Smooth muscle cell (in vitro differentiated cells): ENCODE results near the gene RBBP8. TPM values are rescaled to one million over a fixed set of nuclear protein-coding genes. Genes with fewer than 3 reads are reported as not detected.

Source experiments
- DNase-seq: peaks from one replicate; lab custom pipeline; 2025; ENCODE audit not compliant: unreplicated experiment; lab: John Stamatoyannopoulos, UW
- H2AFZ ChIP-seq: fragments of 200-600 bp; sonication (generic); 2 replicates; pipeline ENCODE4 v1.6.0; 2016; ENCODE audit warnings: antibody characterized with exemption, low read depth, mild to moderate bottlenecking
- H3F3A ChIP-seq: fragments of 200-600 bp; sonication (generic); 2 replicates; pipeline ENCODE4 v1.6.0; 2017; ENCODE audit warnings: antibody characterized with exemption, low read depth
- H3K27ac ChIP-seq: fragments of 200-600 bp; sonication (generic); 2 replicates; pipeline ENCODE4 v1.5.1; 2016; ENCODE audit warnings: low read depth, mild to moderate bottlenecking
- H3K27me3 ChIP-seq: fragments of 200-600 bp; sonication (generic); 2 replicates; pipeline ENCODE4 v1.6.1; 2016; ENCODE audit warnings: low read depth, mild to moderate bottlenecking
- H3K36me3 ChIP-seq: fragments of 200-600 bp; sonication (generic); 2 replicates; pipeline ENCODE4 v1.5.1; 2016; ENCODE audit warnings: low read depth
- H3K4me1 ChIP-seq: fragments of 200-600 bp; sonication (generic); 2 replicates; pipeline ENCODE4 v1.5.1; 2016; ENCODE audit warnings: low read depth
- H3K4me2 ChIP-seq: fragments of 200-600 bp; sonication (generic); 2 replicates; pipeline ENCODE4 v1.6.0; 2016; ENCODE audit warnings: mild to moderate bottlenecking
- H3K4me3 ChIP-seq: fragments of 200-600 bp; sonication (generic); 2 replicates; pipeline ENCODE4 v1.5.1; 2016; ENCODE audit warnings: mild to moderate bottlenecking
- H3K79me2 ChIP-seq: fragments of 200-600 bp; sonication (generic); 2 replicates; pipeline ENCODE4 v1.6.0; 2016; ENCODE audit warnings: low read depth, mild to moderate bottlenecking
- H3K9ac ChIP-seq: fragments of 200-600 bp; sonication (generic); 2 replicates; pipeline ENCODE4 v1.6.0; 2016; ENCODE audit warnings: low read depth
- H3K9me3 ChIP-seq: fragments of 200-600 bp; sonication (generic); replicated peaks from 2 replicates; pipeline ENCODE4 v1.5.1; 2016; ENCODE audit warnings: low read depth
- H4K20me1 ChIP-seq: fragments of 200-600 bp; sonication (generic); 2 replicates; pipeline ENCODE4 v1.6.0; 2016; ENCODE audit warnings: low read depth
- WGBS: methylation state at CpG from one replicate; pipeline ENCODE4 v1.1.7; 2016; ENCODE audit warnings: low lambda C conversion rate; 5-methylcytosine and 5-hydroxymethylcytosine counted together
- polyA plus RNA-seq: library from polyadenylated mRNA; unstranded; fragments of >200 nt; fragmentation: Nextera tagmentation; extraction: Ambion mirVana; gene quantifications from 2 replicates; pipeline ENCODE4 v1.2.1, GENCODE V29; 2016
- total RNA-seq: library from RNA; depleted of rRNA; stranded (reverse); fragments of >200 nt; gene quantifications from 2 replicates; pipeline ENCODE4 v1.2.3, GENCODE V29; 2014
- TF ChIP-seq, protein P1 (sequence below): fragments of 200-600 bp; sonication (generic); IDR thresholded peaks from 2 replicates; pipeline ENCODE4 v1.5.1; 2017; ENCODE audit warnings: borderline replicate concordance, mild to moderate bottlenecking, antibody characterized with exemption; ENCODE audit not compliant: insufficient read depth, poor library complexity, severe bottlenecking

RBBP8 gene
- total and polyA plus RNA-seq, 2 experiments from 2014 or later, result 11.7 to 39.3 TPM

DNA sequence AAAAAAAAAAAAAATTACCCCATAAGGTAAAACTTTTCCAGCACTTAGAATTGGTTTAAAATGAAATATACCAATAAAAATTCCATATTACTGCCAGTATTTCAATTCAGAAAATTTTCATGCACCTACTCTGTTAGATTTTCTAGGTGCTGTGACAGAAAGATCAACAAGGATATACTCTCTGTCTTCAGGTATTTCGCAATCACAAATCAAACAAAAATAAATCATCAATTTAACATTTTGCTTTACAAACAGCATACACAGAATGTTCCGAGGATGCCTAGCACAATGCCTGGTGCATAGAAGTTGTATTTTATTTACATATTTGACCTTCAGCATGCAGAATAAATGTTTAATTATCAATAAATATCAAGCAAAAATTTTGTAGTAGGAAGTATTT is 66.5 kb downstream of the RBBP8 start:
- Histone ChIP-seq H3K27me3 (no peaks in the 10 kb centered on the region), H4K20me1 (no peaks in the 10 kb centered on the region), H2AFZ (no peak overlapping the region), H3K9ac (no peak overlapping the region), H3K4me3 (no peak overlapping the region), H3K27ac (no peak overlapping the region), H3K79me2 (no peaks in the 10 kb centered on the region), H3K4me1 (no peaks in the 10 kb centered on the region), H3F3A (no peaks in the 10 kb centered on the region), H3K36me3 (no peaks in the 10 kb centered on the region), H3K9me3 (no peaks in the 10 kb centered on the region), H3K4me2 (no peak overlapping the region)
- TF ChIP-seq, protein P1, sequence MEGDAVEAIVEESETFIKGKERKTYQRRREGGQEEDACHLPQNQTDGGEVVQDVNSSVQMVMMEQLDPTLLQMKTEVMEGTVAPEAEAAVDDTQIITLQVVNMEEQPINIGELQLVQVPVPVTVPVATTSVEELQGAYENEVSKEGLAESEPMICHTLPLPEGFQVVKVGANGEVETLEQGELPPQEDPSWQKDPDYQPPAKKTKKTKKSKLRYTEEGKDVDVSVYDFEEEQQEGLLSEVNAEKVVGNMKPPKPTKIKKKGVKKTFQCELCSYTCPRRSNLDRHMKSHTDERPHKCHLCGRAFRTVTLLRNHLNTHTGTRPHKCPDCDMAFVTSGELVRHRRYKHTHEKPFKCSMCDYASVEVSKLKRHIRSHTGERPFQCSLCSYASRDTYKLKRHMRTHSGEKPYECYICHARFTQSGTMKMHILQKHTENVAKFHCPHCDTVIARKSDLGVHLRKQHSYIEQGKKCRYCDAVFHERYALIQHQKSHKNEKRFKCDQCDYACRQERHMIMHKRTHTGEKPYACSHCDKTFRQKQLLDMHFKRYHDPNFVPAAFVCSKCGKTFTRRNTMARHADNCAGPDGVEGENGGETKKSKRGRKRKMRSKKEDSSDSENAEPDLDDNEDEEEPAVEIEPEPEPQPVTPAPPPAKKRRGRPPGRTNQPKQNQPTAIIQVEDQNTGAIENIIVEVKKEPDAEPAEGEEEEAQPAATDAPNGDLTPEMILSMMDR, result no peak
- no peak for DNase-seq
- 96% methylated on average over 2 of the region's 2 CpGs for WGBS

DNA sequence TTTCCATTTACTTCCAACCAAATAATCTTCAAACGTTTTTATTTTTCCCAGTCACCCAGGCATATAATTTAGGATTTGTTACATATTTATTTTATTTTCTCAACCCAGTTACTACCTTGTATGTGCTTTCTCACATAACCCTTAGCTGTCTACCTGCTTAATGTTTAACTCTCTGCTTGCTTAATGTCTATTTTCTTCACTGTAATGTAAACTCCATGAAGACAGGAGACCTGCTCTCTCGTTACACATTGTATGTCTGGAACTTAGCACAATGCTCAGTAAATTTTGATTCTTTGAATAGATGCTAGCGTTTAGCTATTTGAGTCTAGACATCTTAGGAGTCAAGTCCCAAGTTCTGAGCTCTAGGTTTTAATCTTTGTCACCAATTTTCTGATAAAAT is 70.2 kb downstream of the RBBP8 start:
- no peak overlapping the region for H3K4me2 ChIP-seq
- 87% methylated on average over 3 of the region's 3 CpGs for WGBS

DNA sequence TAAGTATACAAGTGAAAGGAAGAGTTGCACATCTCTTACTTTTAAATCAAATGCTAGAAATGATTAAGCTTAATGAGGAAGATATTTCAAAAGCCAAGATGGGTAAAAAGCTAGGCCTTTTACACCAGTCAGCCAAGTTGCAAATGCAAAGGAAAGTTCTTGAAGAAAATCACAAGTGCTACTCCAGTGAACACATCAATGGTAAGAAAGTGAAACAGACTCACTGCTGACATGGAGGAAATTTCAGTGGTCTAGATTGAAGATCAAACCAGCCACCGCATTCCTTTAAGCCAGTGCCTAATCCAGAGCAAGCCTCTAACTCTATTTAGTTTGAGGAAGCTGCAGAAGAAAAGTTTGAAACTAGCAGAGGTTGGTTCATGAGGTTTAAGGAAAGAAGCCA is 79.1 kb downstream of the RBBP8 start:
- Histone ChIP-seq H3K4me3 (no peak overlapping the region), H3K9ac (no peak overlapping the region), H3K36me3 (no peaks in the 10 kb centered on the region), H3K4me2 (no peak overlapping the region), H3K4me1 (no peaks in the 10 kb centered on the region), H3K79me2 (no peaks in the 10 kb centered on the region), H3F3A (no peaks in the 10 kb centered on the region), H3K27me3 (no peaks in the 10 kb centered on the region), H4K20me1 (no peaks in the 10 kb centered on the region), H3K9me3 (no peaks in the 10 kb centered on the region), H2AFZ (no peak overlapping the region), H3K27ac (no peak overlapping the region)
- no peak for DNase-seq
- WGBS, result 35% methylated on average over 1 of the region's 1 CpG
- TF ChIP-seq, protein P1, result no peak

More for the DNA sequence above, 70.2 kb downstream of the RBBP8 start:
- Histone ChIP-seq H2AFZ (no peak overlapping the region), H3K9me3 (no peaks in the 10 kb centered on the region), H3F3A (no peaks in the 10 kb centered on the region), H3K4me1 (no peaks in the 10 kb centered on the region), H3K27ac (no peak overlapping the region), H3K4me3 (no peak overlapping the region), H4K20me1 (no peaks in the 10 kb centered on the region), H3K36me3 (no peaks in the 10 kb centered on the region), H3K9ac (no peak overlapping the region), H3K27me3 (no peaks in the 10 kb centered on the region), H3K79me2 (no peaks in the 10 kb centered on the region)
- TF ChIP-seq, protein P1, result no peak
- no peak for DNase-seq

DNA sequence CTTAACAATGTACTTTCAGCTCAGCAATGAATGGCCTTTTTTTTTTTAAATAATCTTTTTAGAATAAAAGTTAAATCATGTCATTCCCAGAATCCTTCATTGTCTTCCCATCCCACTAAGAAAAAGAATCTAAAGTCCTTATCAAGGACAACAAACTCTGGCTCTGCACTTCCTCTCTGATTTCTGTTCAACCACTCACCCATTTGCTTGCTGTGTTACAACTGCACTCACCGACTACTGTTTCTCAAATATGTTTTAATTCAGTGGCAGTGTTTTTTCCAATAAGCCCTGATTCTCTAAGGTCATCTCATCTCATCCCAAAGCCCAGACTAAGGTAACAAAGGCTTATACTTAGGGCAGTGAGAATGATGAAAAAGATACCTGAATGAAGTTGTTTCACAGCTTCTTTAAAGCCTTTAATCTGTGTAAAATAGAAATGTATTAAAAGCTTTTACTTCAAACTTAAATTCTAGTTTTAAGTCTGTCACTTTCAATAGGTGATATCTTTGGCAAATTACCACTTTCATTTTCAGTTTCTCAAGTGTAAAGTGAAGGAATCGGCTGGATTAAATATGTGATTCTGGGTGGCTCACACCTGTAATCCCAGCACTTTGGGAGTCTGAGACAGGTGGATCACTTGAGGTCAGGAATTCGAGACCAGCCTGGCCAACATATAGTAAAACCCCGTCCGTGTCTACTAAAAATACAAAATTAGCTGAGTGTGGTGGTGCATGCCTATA is 87.6 kb downstream of the RBBP8 start:
- DNase-seq, result no peak
- Histone ChIP-seq H4K20me1 (no peaks in the 10 kb centered on the region), H3K9ac (no peak overlapping the region), H3K4me3 (no peak overlapping the region), H3K9me3 (no peaks in the 10 kb centered on the region), H3K4me2 (no peak overlapping the region), H3K4me1 (no peaks in the 10 kb centered on the region), H3K79me2 (no peaks in the 10 kb centered on the region), H3K27me3 (no peaks in the 10 kb centered on the region), H3F3A (no peaks in the 10 kb centered on the region), H3K36me3 (peaks cover 4% of the 10 kb centered on the region), H2AFZ (no peak overlapping the region), H3K27ac (no peak overlapping the region)
- 95% methylated on average over 5 of the region's 5 CpGs for WGBS
- TF ChIP-seq, protein P1, result no peak
